Measurements from ENCODE around the gene CYB5R3. TPM values are rescaled to one million over a fixed set of nuclear protein-coding genes. Genes with fewer than 3 reads are reported as not detected.
"Not testable (repeated sequence)": the region's sequence is repeated elsewhere in the genome, so short reads cannot be mapped to it uniquely, and the experiment has no call there.

CYB5R3 gene
- total and polyA plus RNA-seq, 2 donors = 24.6 to 70.7 TPM

- Histone ChIP-seq H3K27ac (ENCODE audit: low read depth in 1 of 2, low read length in 1 of 2) (no peak overlapping the region), H3K4me3 (ENCODE audit: low read length in 2 of 2) (no peak overlapping the region), H3K9me3 (ENCODE audit: control insufficient read depth in 2 of 2, insufficient read depth in 1 of 2, low read length in 1 of 2) (no peaks in the 10 kb centered on the region), H3K4me1 (ENCODE audit: control insufficient read depth in 2 of 2, insufficient read depth in 2 of 2, low read length in 2 of 2) (peaks cover 0 to 9% of the 10 kb centered on the region in 2 donors), H3K36me3 (ENCODE audit: control insufficient read depth in 2 of 2, insufficient read depth in 2 of 2, low read length in 1 of 2) (peaks cover 53 to 60% of the 10 kb centered on the region in 2 donors), H3K27me3 (ENCODE audit: control insufficient read depth in 2 of 2, insufficient read depth in 1 of 2, low read length in 1 of 2) (no peaks in the 10 kb centered on the region)
- no peak for DNase-seq (ENCODE audit: low read depth in 6 of 9, low spot score in 9 of 9)
- WGBS = 88% methylated on average over 18 of the region's 18 CpGs
These were observed 25.9 kb downstream of the CYB5R3 start for GRCh38 chr22:42623301-42623751.

- Histone ChIP-seq H3K9me3 (ENCODE audit: control insufficient read depth in 2 of 2, insufficient read depth in 1 of 2, low read length in 1 of 2) (no peaks in the 10 kb centered on the region), H3K27me3 (ENCODE audit: control insufficient read depth in 2 of 2, insufficient read depth in 1 of 2, low read length in 1 of 2) (no peaks in the 10 kb centered on the region), H3K36me3 (ENCODE audit: control insufficient read depth in 2 of 2, insufficient read depth in 2 of 2, low read length in 1 of 2) (peaks cover 42 to 49% of the 10 kb centered on the region in 2 donors), H3K4me1 (ENCODE audit: control insufficient read depth in 2 of 2, insufficient read depth in 2 of 2, low read length in 2 of 2) (peaks cover 0 to 12% of the 10 kb centered on the region in 2 donors), H3K27ac (ENCODE audit: low read depth in 1 of 2, low read length in 1 of 2) (no peak overlapping the region), H3K4me3 (ENCODE audit: low read length in 2 of 2) (no peak overlapping the region)
- WGBS = 97% methylated on average over 20 of the region's 20 CpGs
- no peak for DNase-seq (ENCODE audit: low read depth in 6 of 9, low spot score in 9 of 9)
These were observed 27.0 kb downstream of the CYB5R3 start for GRCh38 chr22:42622061-42622710.

- peaks cover 0 to 12% of the 10 kb centered on the region in 2 donors for H3K4me1 ChIP-seq (ENCODE audit: control insufficient read depth in 2 of 2, insufficient read depth in 2 of 2, low read length in 2 of 2)
- 79% methylated on average over 11 of the region's 11 CpGs for WGBS
These were observed 27.6 kb downstream of the CYB5R3 start for GRCh38 chr22:42621505-42622002.

GRCh38 chr22:42620084-42620483, 29.1 kb downstream of the CYB5R3 start:
- H3K4me3 ChIP-seq (ENCODE audit: low read length in 2 of 2) = no peak overlapping the region
- peaks cover 30 to 34% of the 10 kb centered on the region in 2 donors for H3K36me3 ChIP-seq (ENCODE audit: control insufficient read depth in 2 of 2, insufficient read depth in 2 of 2, low read length in 1 of 2)
- H3K4me1 ChIP-seq (ENCODE audit: control insufficient read depth in 2 of 2, insufficient read depth in 2 of 2, low read length in 2 of 2) = peaks cover 5 to 26% of the 10 kb centered on the region in 2 donors
- H3K9me3 ChIP-seq (ENCODE audit: control insufficient read depth in 2 of 2, insufficient read depth in 1 of 2, low read length in 1 of 2) = no peaks in the 10 kb centered on the region
- WGBS = 97% methylated on average over 4 of the region's 4 CpGs
- H3K27me3 ChIP-seq (ENCODE audit: control insufficient read depth in 2 of 2, insufficient read depth in 1 of 2, low read length in 1 of 2) = no peaks in the 10 kb centered on the region
- DNase-seq (ENCODE audit: low read depth in 6 of 9, low spot score in 9 of 9) = no peak
- no peak overlapping the region for H3K27ac ChIP-seq (ENCODE audit: low read depth in 1 of 2, low read length in 1 of 2)

More at GRCh38 chr22:42621505-42622002, 27.6 kb downstream of the CYB5R3 start:
- DNase-seq (ENCODE audit: low read depth in 6 of 9, low spot score in 9 of 9) = peak in 4 of 9 donors; percentile 8 to 41 (median 28)
- Histone ChIP-seq H3K27me3 (ENCODE audit: control insufficient read depth in 2 of 2, insufficient read depth in 1 of 2, low read length in 1 of 2) (no peaks in the 10 kb centered on the region), H3K36me3 (ENCODE audit: control insufficient read depth in 2 of 2, insufficient read depth in 2 of 2, low read length in 1 of 2) (peaks cover 35 to 42% of the 10 kb centered on the region in 2 donors), H3K27ac (ENCODE audit: low read depth in 1 of 2, low read length in 1 of 2) (no peak overlapping the region), H3K4me3 (ENCODE audit: low read length in 2 of 2) (no peak overlapping the region), H3K9me3 (ENCODE audit: control insufficient read depth in 2 of 2, insufficient read depth in 1 of 2, low read length in 1 of 2) (no peaks in the 10 kb centered on the region)

- no peak for DNase-seq (ENCODE audit: low read depth in 6 of 9, low spot score in 9 of 9)
- H3K27me3 ChIP-seq (ENCODE audit: control insufficient read depth in 2 of 2, insufficient read depth in 1 of 2, low read length in 1 of 2) = no peaks in the 10 kb centered on the region
- H3K36me3 ChIP-seq (ENCODE audit: control insufficient read depth in 2 of 2, insufficient read depth in 2 of 2, low read length in 1 of 2) = peaks cover 30% of the 10 kb centered on the region in 2 donors
- H3K27ac ChIP-seq (ENCODE audit: low read depth in 1 of 2, low read length in 1 of 2) = no peak overlapping the region
- WGBS = 98% methylated on average over 35 of the region's 35 CpGs
- H3K4me3 ChIP-seq (ENCODE audit: low read length in 2 of 2) = no peak overlapping the region
- peaks cover 5 to 26% of the 10 kb centered on the region in 2 donors for H3K4me1 ChIP-seq (ENCODE audit: control insufficient read depth in 2 of 2, insufficient read depth in 2 of 2, low read length in 2 of 2)
- no peaks in the 10 kb centered on the region for H3K9me3 ChIP-seq (ENCODE audit: control insufficient read depth in 2 of 2, insufficient read depth in 1 of 2, low read length in 1 of 2)
These were observed 29.7 kb downstream of the CYB5R3 start for GRCh38 chr22:42619261-42620063.

- Histone ChIP-seq H3K9me3 (ENCODE audit: control insufficient read depth in 2 of 2, insufficient read depth in 1 of 2, low read length in 1 of 2) (no peaks in the 10 kb centered on the region), H3K36me3 (ENCODE audit: control insufficient read depth in 2 of 2, insufficient read depth in 2 of 2, low read length in 1 of 2) (peaks cover 16 to 20% of the 10 kb centered on the region in 2 donors), H3K4me3 (ENCODE audit: low read length in 2 of 2) (no peak overlapping the region), H3K27me3 (ENCODE audit: control insufficient read depth in 2 of 2, insufficient read depth in 1 of 2, low read length in 1 of 2) (no peaks in the 10 kb centered on the region), H3K4me1 (ENCODE audit: control insufficient read depth in 2 of 2, insufficient read depth in 2 of 2, low read length in 2 of 2) (peaks cover 15 to 27% of the 10 kb centered on the region in 2 donors), H3K27ac (ENCODE audit: low read depth in 1 of 2, low read length in 1 of 2) (no peak overlapping the region)
- DNase-seq (ENCODE audit: low read depth in 6 of 9, low spot score in 9 of 9) = no peak
- WGBS = 92% methylated on average over 20 of the region's 20 CpGs
These were observed 31.8 kb downstream of the CYB5R3 start for GRCh38 chr22:42617155-42617983.

GRCh38 chr22:42615860-42616175, 33.4 kb downstream of the CYB5R3 start:
- not testable (repeated sequence) for H3K27me3 ChIP-seq (ENCODE audit: control insufficient read depth in 2 of 2, insufficient read depth in 1 of 2, low read length in 1 of 2); H3K9me3 ChIP-seq (ENCODE audit: control insufficient read depth in 2 of 2, insufficient read depth in 1 of 2, low read length in 1 of 2)
- peak overlapping the region; percentile 64 to 98 for H3K4me3 ChIP-seq (ENCODE audit: low read length in 2 of 2)
- peaks cover 20 to 30% of the 10 kb centered on the region in 2 donors for H3K4me1 ChIP-seq (ENCODE audit: control insufficient read depth in 2 of 2, insufficient read depth in 2 of 2, low read length in 2 of 2)
- peak overlapping the region; percentile 96 to 98 for H3K27ac ChIP-seq (ENCODE audit: low read depth in 1 of 2, low read length in 1 of 2)
- H3K36me3 ChIP-seq (ENCODE audit: control insufficient read depth in 2 of 2, insufficient read depth in 2 of 2, low read length in 1 of 2) = peaks cover 20 to 27% of the 10 kb centered on the region in 2 donors
- 19% methylated on average over 13 of the region's 13 CpGs for WGBS
- DNase-seq (ENCODE audit: low read depth in 6 of 9, low spot score in 9 of 9) = peak in 1 of 9 donors; percentile 10

GRCh38 chr22:42615092-42615859, 33.9 kb downstream of the CYB5R3 start:
- WGBS = under 1% methylated on average over 35 of the region's 35 CpGs
- Histone ChIP-seq H3K9me3 (ENCODE audit: control insufficient read depth in 2 of 2, insufficient read depth in 1 of 2, low read length in 1 of 2) (no peaks in the 10 kb centered on the region), H3K4me3 (ENCODE audit: low read length in 2 of 2) (peak overlapping the region; percentile 64 to 98), H3K4me1 (ENCODE audit: control insufficient read depth in 2 of 2, insufficient read depth in 2 of 2, low read length in 2 of 2) (peaks cover 20 to 30% of the 10 kb centered on the region in 2 donors), H3K27me3 (ENCODE audit: control insufficient read depth in 2 of 2, insufficient read depth in 1 of 2, low read length in 1 of 2) (no peaks in the 10 kb centered on the region), H3K27ac (ENCODE audit: low read depth in 1 of 2, low read length in 1 of 2) (peak overlapping the region; percentile 96 to 98), H3K36me3 (ENCODE audit: control insufficient read depth in 2 of 2, insufficient read depth in 2 of 2, low read length in 1 of 2) (peaks cover 23 to 33% of the 10 kb centered on the region in 2 donors)
- peak in 6 of 9 donors; percentile 67 to 94 (median 83) for DNase-seq (ENCODE audit: low read depth in 6 of 9, low spot score in 9 of 9)
